GM21723 (cell line): Measurements from ENCODE around the gene DOCK1.

ENCODE experiments used
- ATAC-seq: cut with Tn5 transposase; IDR thresholded peaks from one replicate; pipeline ENCODE4 v1.9.1; 2021; ENCODE audit warnings: mild to moderate bottlenecking, moderate library complexity; ENCODE audit not compliant: unreplicated experiment

The DOCK1 gene

GRCh38 chr10:127434006-127434405, 528.8 kb downstream of the DOCK1 start:
- no peak for ATAC-seq

- ATAC-seq: no peak
Measured at GRCh38 chr10:127435246-127435645, 530.0 kb downstream of the DOCK1 start.

GRCh38 chr10:127440371-127440770, 535.1 kb downstream of the DOCK1 start:
- no peak for ATAC-seq

- ATAC-seq: no peak
Measured at GRCh38 chr10:127441350-127442219, 536.4 kb downstream of the DOCK1 start.

GRCh38 chr10:127442220-127442525, 536.9 kb downstream of the DOCK1 start:
- ATAC-seq: no peak

- no peak for ATAC-seq
Measured at GRCh38 chr10:127444155-127444554, 538.9 kb downstream of the DOCK1 start.

GRCh38 chr10:127447197-127447596, 542.0 kb downstream of the DOCK1 start:
- ATAC-seq: no peak

- no peak for ATAC-seq
Measured at GRCh38 chr10:127449490-127449889, 544.3 kb downstream of the DOCK1 start.

- ATAC-seq: no peak
Measured at GRCh38 chr10:127450644-127451043, 545.4 kb downstream of the DOCK1 start.

GRCh38 chr10:127451628-127452027, 546.4 kb downstream of the DOCK1 start:
- ATAC-seq: no peak

- ATAC-seq: no peak
Measured at GRCh38 chr10:127452568-127452967, 547.3 kb downstream of the DOCK1 start.

GRCh38 chr10:127453706-127454105, 548.5 kb downstream of the DOCK1 start:
- ATAC-seq: no peak

GRCh38 chr10:127456122-127456521, 550.9 kb downstream of the DOCK1 start:
- ATAC-seq: no peak

GRCh38 chr10:127458016-127458810, 553.0 kb downstream of the DOCK1 start:
- no peak for ATAC-seq

GRCh38 chr10:127458829-127459228, 553.6 kb downstream of the DOCK1 start:
- ATAC-seq: no peak

GRCh38 chr10:127459918-127460317, 554.7 kb downstream of the DOCK1 start:
- ATAC-seq: no peak

- no peak for ATAC-seq
Measured at GRCh38 chr10:127462643-127463295, 557.5 kb downstream of the DOCK1 start.

- no peak for ATAC-seq
Measured at GRCh38 chr10:127463548-127463947, 558.3 kb downstream of the DOCK1 start.

- no peak for ATAC-seq
Measured at GRCh38 chr10:127464561-127464960, 559.3 kb downstream of the DOCK1 start.

GRCh38 chr10:127467811-127468210, 562.6 kb downstream of the DOCK1 start:
- ATAC-seq: no peak

- no peak for ATAC-seq
Measured at GRCh38 chr10:127468632-127469031, 563.4 kb downstream of the DOCK1 start.

- no peak for ATAC-seq
Measured at GRCh38 chr10:127470911-127471310, 565.7 kb downstream of the DOCK1 start.
